ENCODE measurements around the gene NKD2.

The NKD2 gene

DNA sequence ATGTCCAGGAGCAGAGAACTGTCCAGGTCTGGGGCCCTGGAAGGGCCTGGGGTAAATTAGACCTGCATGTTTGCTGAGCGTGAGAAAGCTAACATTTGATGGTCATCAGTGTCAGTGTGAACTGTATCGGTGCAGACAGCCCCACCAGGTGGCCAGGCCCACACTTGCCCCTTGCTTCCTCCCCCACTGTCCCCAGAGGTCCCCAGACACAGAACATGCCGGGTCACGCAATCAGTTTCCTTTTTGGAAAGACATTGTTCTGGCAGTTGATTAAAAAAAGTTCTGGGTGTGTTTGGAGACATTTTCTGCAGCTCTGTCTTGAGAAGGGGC lies 1.5 kb downstream of the NKD2 start:
- Histone ChIP-seq H3K4me3 (ENCODE audit: low read depth in 1 of 2, low read length in 1 of 2) (no peak overlapping the region), H3K4me1 (ENCODE audit: control insufficient read depth in 1 of 2, insufficient read depth in 1 of 2, low read depth in 1 of 2, low read length in 1 of 2) (no peaks in the 10 kb centered on the region), H3K27me3 (peaks cover 76% of the 10 kb centered on the region), H3K27ac (no peak overlapping the region), H3K9me3 (no peaks in the 10 kb centered on the region), H3K36me3 (no peaks in the 10 kb centered on the region)
- TF ChIP-seq, protein P1, sequence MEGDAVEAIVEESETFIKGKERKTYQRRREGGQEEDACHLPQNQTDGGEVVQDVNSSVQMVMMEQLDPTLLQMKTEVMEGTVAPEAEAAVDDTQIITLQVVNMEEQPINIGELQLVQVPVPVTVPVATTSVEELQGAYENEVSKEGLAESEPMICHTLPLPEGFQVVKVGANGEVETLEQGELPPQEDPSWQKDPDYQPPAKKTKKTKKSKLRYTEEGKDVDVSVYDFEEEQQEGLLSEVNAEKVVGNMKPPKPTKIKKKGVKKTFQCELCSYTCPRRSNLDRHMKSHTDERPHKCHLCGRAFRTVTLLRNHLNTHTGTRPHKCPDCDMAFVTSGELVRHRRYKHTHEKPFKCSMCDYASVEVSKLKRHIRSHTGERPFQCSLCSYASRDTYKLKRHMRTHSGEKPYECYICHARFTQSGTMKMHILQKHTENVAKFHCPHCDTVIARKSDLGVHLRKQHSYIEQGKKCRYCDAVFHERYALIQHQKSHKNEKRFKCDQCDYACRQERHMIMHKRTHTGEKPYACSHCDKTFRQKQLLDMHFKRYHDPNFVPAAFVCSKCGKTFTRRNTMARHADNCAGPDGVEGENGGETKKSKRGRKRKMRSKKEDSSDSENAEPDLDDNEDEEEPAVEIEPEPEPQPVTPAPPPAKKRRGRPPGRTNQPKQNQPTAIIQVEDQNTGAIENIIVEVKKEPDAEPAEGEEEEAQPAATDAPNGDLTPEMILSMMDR (IDR thresholded peaks at IDR 0.05) = no peak

DNA sequence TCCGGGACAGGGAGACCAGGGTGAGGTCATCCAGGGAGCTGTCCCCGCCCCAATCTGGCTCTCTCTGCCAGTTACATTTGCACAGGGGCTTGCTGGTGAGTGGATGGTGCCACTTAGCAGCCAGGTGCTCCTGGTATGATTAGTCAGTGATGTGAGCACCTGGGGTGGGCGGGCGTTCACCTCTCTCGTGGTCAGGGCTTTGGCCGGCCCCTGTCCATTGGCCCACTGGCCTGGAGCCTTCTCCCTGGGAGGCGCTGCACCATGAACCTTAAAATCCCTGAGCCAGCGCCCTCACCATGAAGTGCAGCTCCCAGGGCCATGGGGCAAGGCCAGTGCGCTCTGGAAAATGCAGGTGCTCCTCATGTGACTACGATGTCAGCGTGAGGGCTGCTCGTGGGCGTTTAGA lies 2.0 kb downstream of the NKD2 start:
- TF ChIP-seq, protein P1 (IDR thresholded peaks at IDR 0.05) = no peak
- H3K4me3 ChIP-seq (ENCODE audit: low read depth in 1 of 2, low read length in 1 of 2) = no peak overlapping the region
- no peak overlapping the region for H3K27ac ChIP-seq
- no peaks in the 10 kb centered on the region for H3K36me3 ChIP-seq
- H3K9me3 ChIP-seq = no peaks in the 10 kb centered on the region
- H3K4me1 ChIP-seq (ENCODE audit: control insufficient read depth in 1 of 2, insufficient read depth in 1 of 2, low read depth in 1 of 2, low read length in 1 of 2) = no peaks in the 10 kb centered on the region
- peaks cover 71% of the 10 kb centered on the region for H3K27me3 ChIP-seq

DNA sequence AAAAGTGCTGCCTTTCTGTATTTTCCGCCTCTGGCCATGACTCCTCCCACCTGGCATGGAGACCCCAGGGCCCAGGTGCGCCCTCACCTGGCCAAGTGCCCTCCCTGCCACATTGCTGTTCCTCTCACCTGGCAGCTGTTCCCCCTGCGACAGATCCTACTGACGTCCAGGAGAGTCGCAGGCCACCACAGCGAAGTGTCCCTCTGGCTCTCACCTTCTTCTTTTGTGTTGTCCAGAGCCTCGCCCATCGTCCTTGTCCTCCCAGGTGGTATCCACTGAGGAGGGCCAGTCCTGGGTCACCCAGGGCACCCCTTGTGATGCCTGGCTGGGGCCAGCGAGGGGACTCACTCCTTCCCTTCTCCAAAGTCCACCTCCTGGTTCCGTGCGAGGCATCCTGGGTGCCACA lies 2.6 kb downstream of the NKD2 start:
- H3K27ac ChIP-seq = no peak overlapping the region
- TF ChIP-seq, protein P1 (IDR thresholded peaks at IDR 0.05) = no peak
- no peak overlapping the region for H3K4me3 ChIP-seq (ENCODE audit: low read depth in 1 of 2, low read length in 1 of 2)
- H3K36me3 ChIP-seq = no peaks in the 10 kb centered on the region
- H3K4me1 ChIP-seq (ENCODE audit: control insufficient read depth in 1 of 2, insufficient read depth in 1 of 2, low read depth in 1 of 2, low read length in 1 of 2) = no peaks in the 10 kb centered on the region
- peaks cover 65% of the 10 kb centered on the region for H3K27me3 ChIP-seq
- H3K9me3 ChIP-seq = no peaks in the 10 kb centered on the region

DNA sequence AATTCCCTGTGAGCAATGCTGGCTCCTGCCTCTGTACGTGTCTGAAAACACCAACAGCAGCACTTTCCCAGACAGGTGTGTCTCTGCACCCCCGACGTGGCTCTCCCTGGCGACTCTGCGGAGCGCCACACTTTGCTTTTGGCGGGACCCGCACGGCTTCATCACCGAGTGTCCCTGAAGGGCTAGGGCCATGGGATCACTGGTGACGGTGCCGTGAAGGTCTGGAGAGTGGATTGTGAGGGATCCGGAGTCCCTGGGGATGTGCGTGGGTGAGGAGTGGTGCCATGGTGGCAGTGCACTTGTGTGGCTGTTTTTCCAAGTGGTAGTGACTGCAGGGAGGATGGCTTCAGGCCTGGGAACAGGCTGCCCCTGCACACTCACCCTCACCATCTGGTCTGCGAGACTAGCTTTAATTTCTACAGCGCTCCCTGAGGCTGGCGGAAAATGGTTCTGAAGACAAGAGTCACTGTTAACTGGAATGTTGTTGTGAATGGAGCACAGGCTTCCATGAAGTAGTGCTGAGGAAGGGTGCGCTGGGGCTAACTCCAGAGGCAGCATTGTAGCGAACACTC lies 3.2 kb downstream of the NKD2 start:
- Histone ChIP-seq H3K27ac (no peak overlapping the region), H3K9me3 (no peaks in the 10 kb centered on the region), H3K27me3 (peaks cover 59% of the 10 kb centered on the region), H3K4me3 (ENCODE audit: low read depth in 1 of 2, low read length in 1 of 2) (no peak overlapping the region), H3K36me3 (no peaks in the 10 kb centered on the region), H3K4me1 (ENCODE audit: control insufficient read depth in 1 of 2, insufficient read depth in 1 of 2, low read depth in 1 of 2, low read length in 1 of 2) (no peaks in the 10 kb centered on the region)
- TF ChIP-seq, protein P1 (IDR thresholded peaks at IDR 0.05) = no peak

DNA sequence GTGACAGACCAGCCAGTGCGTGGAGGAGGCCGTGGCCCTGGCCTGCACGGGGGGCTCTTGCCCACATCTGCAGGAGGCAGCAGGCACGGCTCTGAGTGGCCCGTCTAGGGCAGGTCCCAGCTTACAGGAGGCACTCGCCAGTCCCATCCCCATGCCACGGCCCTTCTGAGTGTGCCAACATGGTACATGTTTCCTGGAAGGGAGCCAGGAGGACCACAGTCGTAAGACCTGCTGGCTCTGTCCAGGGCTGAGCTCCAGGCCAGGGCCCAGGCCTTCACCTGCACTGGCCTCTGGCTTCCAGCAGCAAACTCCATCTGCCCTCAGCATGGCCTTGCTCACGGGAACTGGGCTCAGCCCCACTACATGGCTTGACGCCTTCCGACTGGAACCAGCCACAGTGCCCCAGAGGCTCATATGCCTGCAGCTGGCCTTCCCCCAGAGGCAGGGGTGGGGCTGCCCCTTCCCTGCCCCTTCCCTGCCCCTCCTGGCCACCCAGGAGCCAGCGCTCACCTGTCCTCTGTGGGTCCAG lies 3.8 kb downstream of the NKD2 start:
- H3K27me3 ChIP-seq = peaks cover 53% of the 10 kb centered on the region
- TF ChIP-seq, protein P1 (IDR thresholded peaks at IDR 0.05) = no peak
- no peak overlapping the region for H3K4me3 ChIP-seq (ENCODE audit: low read depth in 1 of 2, low read length in 1 of 2)

DNA sequence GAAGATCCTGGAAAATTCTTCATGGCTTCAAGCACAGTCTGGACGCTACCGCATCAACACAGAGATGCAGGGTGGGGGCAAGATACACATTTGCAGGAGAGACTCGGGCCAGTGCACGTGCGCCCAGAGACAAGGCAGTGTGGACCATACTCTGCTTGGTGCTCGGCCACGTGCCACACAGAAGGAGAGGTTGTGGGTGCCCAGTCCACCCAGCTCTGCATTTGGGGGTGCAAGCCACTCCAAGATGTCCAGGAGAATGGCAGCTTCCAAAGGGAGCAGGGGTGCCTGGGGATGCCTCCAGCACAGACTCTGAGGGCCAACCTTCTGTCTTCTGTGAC lies 4.3 kb downstream of the NKD2 start:
- Histone ChIP-seq H3K4me1 (ENCODE audit: control insufficient read depth in 1 of 2, insufficient read depth in 1 of 2, low read depth in 1 of 2, low read length in 1 of 2) (no peaks in the 10 kb centered on the region), H3K27me3 (peaks cover 48% of the 10 kb centered on the region)

More for the DNA sequence above, 3.8 kb downstream of the NKD2 start:
- Histone ChIP-seq H3K27ac (no peak overlapping the region), H3K9me3 (no peaks in the 10 kb centered on the region), H3K4me1 (ENCODE audit: control insufficient read depth in 1 of 2, insufficient read depth in 1 of 2, low read depth in 1 of 2, low read length in 1 of 2) (no peaks in the 10 kb centered on the region), H3K36me3 (no peaks in the 10 kb centered on the region)

More for the DNA sequence above, 4.3 kb downstream of the NKD2 start:
- Histone ChIP-seq H3K36me3 (no peaks in the 10 kb centered on the region), H3K4me3 (ENCODE audit: low read depth in 1 of 2, low read length in 1 of 2) (no peak overlapping the region), H3K27ac (no peak overlapping the region), H3K9me3 (no peaks in the 10 kb centered on the region)
- TF ChIP-seq, protein P1 (IDR thresholded peaks at IDR 0.05) = no peak

Data from neutrophil (primary cell).